DOHH2 (cell line): Measurements from ENCODE around the gene VCY1B.
"Not testable (repeated sequence)": the region's sequence is repeated elsewhere in the genome, so short reads cannot be mapped to it uniquely, and the experiment has no call there.

Source experiments
- H3F3A ChIP-seq: fragments of 200-600 bp; sonication (generic), shearing (Covaris generic); 2 replicates; pipeline ENCODE4 v1.6.0; 2016; ENCODE audit warnings: antibody characterized with exemption, mild to moderate bottlenecking; ENCODE audit not compliant: control insufficient read depth, insufficient read depth
- H3K27ac ChIP-seq: fragments of 200-600 bp; sonication (generic); 2 replicates; pipeline ENCODE4 v1.5.1; 2014; ENCODE audit warnings: low read depth, mild to moderate bottlenecking, low read length, moderate library complexity
- H3K27me3 ChIP-seq: fragments of 200-600 bp; sonication (generic); 2 replicates; pipeline ENCODE4 v1.6.1; 2014; ENCODE audit warnings: mild to moderate bottlenecking, low read length, mixed read lengths; ENCODE audit not compliant: control insufficient read depth
- H3K36me3 ChIP-seq: fragments of 200-600 bp; sonication (generic); 2 replicates; pipeline ENCODE4 v1.6.1; 2014; ENCODE audit warnings: mild to moderate bottlenecking, low read length, moderate library complexity, mixed read lengths; ENCODE audit not compliant: control insufficient read depth
- H3K4me1 ChIP-seq: fragments of 200-600 bp; sonication (generic); 2 replicates; pipeline ENCODE4 v1.6.1; 2014; ENCODE audit warnings: mild to moderate bottlenecking, low read length, mixed read lengths; ENCODE audit not compliant: control insufficient read depth
- H3K4me2 ChIP-seq: fragments of 200-600 bp; sonication (generic); 2 replicates; pipeline ENCODE4 v1.6.0; 2014; ENCODE audit warnings: mild to moderate bottlenecking, low read length, moderate library complexity
- H3K4me3 ChIP-seq: fragments of 200-600 bp; sonication (generic); 2 replicates; pipeline ENCODE4 v1.5.1; 2014; ENCODE audit warnings: mild to moderate bottlenecking, low read length, mixed read lengths
- H3K79me2 ChIP-seq: fragments of 200-600 bp; sonication (generic); 2 replicates; pipeline ENCODE4 v1.6.1; 2014; ENCODE audit warnings: mild to moderate bottlenecking, low read length, mixed read lengths; ENCODE audit not compliant: control insufficient read depth
- H3K9me2 ChIP-seq: fragments of 200-600 bp; sonication (generic); replicated peaks from 2 replicates; pipeline ENCODE4 v1.6.1; 2014; ENCODE audit warnings: mild to moderate bottlenecking, low read length, mixed read lengths; ENCODE audit not compliant: control insufficient read depth
- H3K9me3 ChIP-seq: fragments of 200-600 bp; sonication (generic); 2 replicates; pipeline ENCODE4 v1.6.1; 2014; ENCODE audit warnings: antibody characterized with exemption, low read length, mixed read lengths; ENCODE audit not compliant: control insufficient read depth, insufficient read depth
- H4K20me1 ChIP-seq: fragments of 200-600 bp; sonication (generic); 2 replicates; pipeline ENCODE4 v1.6.0; 2014; ENCODE audit warnings: low read depth, mild to moderate bottlenecking, antibody characterized with exemption, low read length, moderate library complexity; ENCODE audit not compliant: control insufficient read depth, insufficient read depth
- EZH2phosphoT487 ChIP-seq: fragments of 200-600 bp; sonication (generic); IDR thresholded peaks from 2 replicates; pipeline ENCODE4 v1.6.1; 2017; ENCODE audit warnings: borderline replicate concordance, mild to moderate bottlenecking, antibody characterized with exemption, low read length, moderate library complexity, mixed read lengths
- TF ChIP-seq, protein P1 (sequence below): fragments of 200-600 bp; sonication (generic); IDR thresholded peaks from one replicate; pipeline ENCODE4 v1.5.1; 2014; ENCODE audit warnings: antibody characterized with exemption, mild to moderate bottlenecking, low read depth, low read length; ENCODE audit not compliant: poor library complexity, severe bottlenecking

The VCY1B gene

GRCh38 chrY:14055927-14056326, at the start of gene VCY1B:
Gene VCY1B, plus strand, starts transcription at chrY:14056227. Its CDS starts 63 bp downstream, at chrY:14056290.
- not testable (repeated sequence) for H3K27ac ChIP-seq, H3K4me1 ChIP-seq, H4K20me1 ChIP-seq, H3K9me2 ChIP-seq, H3K27me3 ChIP-seq, H3K9me3 ChIP-seq, H3K79me2 ChIP-seq, H3K4me2 ChIP-seq, H3K4me3 ChIP-seq, H3K36me3 ChIP-seq, H3F3A ChIP-seq

DNA sequence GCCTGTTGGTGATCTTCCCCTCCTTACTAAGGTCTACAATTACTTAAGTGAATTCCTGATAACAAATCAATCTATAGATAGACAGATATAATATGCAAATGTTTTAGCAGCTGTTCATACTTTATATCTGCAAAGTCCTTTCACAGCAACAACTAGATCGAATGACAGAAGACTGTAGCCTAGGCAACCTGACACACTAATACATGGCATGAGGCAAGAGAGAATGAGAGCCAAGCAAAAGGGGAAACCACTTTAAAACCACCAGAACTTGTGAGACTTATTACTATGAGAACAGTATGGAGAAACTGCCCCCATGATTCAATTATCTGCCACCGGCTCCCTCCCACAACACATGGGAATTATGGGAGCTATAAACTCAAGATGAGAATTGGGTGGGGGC, 44.1 kb upstream of the VCY1B start:
- H3K9me2 ChIP-seq, H3K27ac ChIP-seq, H4K20me1 ChIP-seq, H3K4me3 ChIP-seq, H3K4me2 ChIP-seq, H3K36me3 ChIP-seq, H3K79me2 ChIP-seq, H3K4me1 ChIP-seq, H3K27me3 ChIP-seq, H3K9me3 ChIP-seq, H3F3A ChIP-seq: not testable (repeated sequence)

DNA sequence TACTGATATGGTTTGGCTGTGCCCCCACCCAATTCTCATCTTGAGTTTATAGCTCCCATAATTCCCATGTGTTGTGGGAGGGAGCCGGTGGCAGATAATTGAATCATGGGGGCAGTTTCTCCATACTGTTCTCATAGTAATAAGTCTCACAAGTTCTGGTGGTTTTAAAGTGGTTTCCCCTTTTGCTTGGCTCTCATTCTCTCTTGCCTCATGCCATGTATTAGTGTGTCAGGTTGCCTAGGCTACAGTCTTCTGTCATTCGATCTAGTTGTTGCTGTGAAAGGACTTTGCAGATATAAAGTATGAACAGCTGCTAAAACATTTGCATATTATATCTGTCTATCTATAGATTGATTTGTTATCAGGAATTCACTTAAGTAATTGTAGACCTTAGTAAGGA, 25.6 kb upstream of the VCY1B start:
- not testable (repeated sequence) for H3F3A ChIP-seq, H3K9me2 ChIP-seq, H3K27ac ChIP-seq, H3K36me3 ChIP-seq, H3K79me2 ChIP-seq, H3K9me3 ChIP-seq, H3K27me3 ChIP-seq, H3K4me1 ChIP-seq, H4K20me1 ChIP-seq, H3K4me3 ChIP-seq, H3K4me2 ChIP-seq

DNA sequence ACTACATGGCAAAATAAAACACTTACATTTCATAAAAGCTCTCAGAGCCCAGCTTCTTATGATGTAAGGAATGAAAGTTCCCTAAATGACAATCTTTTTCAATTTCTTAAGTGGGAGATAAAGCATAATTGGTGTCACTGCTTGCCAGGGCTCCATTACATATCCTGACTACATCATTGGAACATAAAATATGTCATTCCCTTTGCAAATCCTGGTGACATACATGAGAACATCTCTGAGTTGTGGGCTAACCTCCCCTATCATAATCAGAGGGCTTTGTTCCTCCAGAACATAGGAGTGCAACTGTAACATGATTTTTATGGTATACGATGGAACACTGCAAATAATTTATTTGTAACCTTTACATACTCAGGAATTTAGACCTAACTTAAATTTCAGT, 29.9 kb downstream of the VCY1B start:
- H3K9me3 ChIP-seq: no peaks in the 10 kb centered on the region
- H3F3A ChIP-seq: no peaks in the 10 kb centered on the region
- H3K79me2 ChIP-seq: no peaks in the 10 kb centered on the region
- no peaks in the 10 kb centered on the region for H4K20me1 ChIP-seq
- no peak overlapping the region for H3K4me3 ChIP-seq
- no peaks in the 10 kb centered on the region for H3K36me3 ChIP-seq
- no peaks in the 10 kb centered on the region for H3K9me2 ChIP-seq
- H3K27ac ChIP-seq: no peak overlapping the region
- no peak overlapping the region for H3K4me2 ChIP-seq
- TF ChIP-seq, protein P1, sequence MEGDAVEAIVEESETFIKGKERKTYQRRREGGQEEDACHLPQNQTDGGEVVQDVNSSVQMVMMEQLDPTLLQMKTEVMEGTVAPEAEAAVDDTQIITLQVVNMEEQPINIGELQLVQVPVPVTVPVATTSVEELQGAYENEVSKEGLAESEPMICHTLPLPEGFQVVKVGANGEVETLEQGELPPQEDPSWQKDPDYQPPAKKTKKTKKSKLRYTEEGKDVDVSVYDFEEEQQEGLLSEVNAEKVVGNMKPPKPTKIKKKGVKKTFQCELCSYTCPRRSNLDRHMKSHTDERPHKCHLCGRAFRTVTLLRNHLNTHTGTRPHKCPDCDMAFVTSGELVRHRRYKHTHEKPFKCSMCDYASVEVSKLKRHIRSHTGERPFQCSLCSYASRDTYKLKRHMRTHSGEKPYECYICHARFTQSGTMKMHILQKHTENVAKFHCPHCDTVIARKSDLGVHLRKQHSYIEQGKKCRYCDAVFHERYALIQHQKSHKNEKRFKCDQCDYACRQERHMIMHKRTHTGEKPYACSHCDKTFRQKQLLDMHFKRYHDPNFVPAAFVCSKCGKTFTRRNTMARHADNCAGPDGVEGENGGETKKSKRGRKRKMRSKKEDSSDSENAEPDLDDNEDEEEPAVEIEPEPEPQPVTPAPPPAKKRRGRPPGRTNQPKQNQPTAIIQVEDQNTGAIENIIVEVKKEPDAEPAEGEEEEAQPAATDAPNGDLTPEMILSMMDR: no peak
- no peak for TF ChIP-seq EZH2phosphoT487
- H3K27me3 ChIP-seq: no peaks in the 10 kb centered on the region
- no peaks in the 10 kb centered on the region for H3K4me1 ChIP-seq
